Thyroid gland (tissue), 4 donors: ENCODE results near the gene CRY1.

Experiments
- CTCF ChIP-seq, 6 experiments: fragments of 200-600 bp in 3 of 6; fragments of 450-650 bp in 3 of 6; sonication (generic) in 3 of 6; IDR thresholded peaks; one replicate each; pipeline ENCODE4 v1.5.1; 2016 to 2019; ENCODE audit warnings: antibody characterized with exemption in 6 of 6, mild to moderate bottlenecking in 2 of 6, inconsistent platforms in 1 of 6, moderate library complexity in 1 of 6
- POLR2A ChIP-seq, 2 donors: fragments of 450-650 bp; IDR thresholded peaks; one replicate each; pipeline ENCODE4 v1.6.1; 2017; ENCODE audit warnings: antibody characterized with exemption in 2 of 2, mild to moderate bottlenecking in 2 of 2, moderate library complexity in 1 of 2

- no peak for TF ChIP-seq CTCF (IDR thresholded peaks at IDR 0.05)
- no peak for TF ChIP-seq POLR2A (IDR thresholded peaks at IDR 0.05)
Observed at GRCh38 chr12:107090711-107091110, 2.6 kb downstream of the CRY1 start.
